GM21576 (cell line): ENCODE data around the gene AUTS2.

Experiments
- ATAC-seq: cut with Tn5 transposase; IDR thresholded peaks from one replicate; pipeline ENCODE4 v1.9.1; 2021; ENCODE audit warnings: mild to moderate bottlenecking, moderate library complexity; ENCODE audit not compliant: unreplicated experiment

The AUTS2 gene

DNA sequence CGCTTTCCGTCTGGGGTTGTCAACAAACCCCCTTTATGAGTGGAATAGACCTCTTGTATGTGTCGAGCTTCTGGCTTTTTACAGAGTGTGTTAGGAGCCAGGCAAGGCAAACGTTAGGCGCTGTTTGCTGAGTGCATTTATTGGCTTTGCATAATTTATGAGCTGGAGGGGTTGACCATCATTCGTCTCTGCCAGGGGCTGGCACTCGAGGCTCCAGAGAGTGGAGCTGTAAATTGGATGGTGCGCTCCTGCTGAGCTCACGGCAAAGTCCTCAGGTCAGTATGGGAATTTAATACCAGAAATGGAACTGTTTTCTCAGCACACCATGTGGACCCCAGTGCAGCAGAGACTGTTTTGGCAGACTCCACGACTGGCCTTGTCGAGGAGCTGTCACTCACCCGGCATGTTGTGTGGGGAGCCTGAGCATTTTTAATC, 834.3 kb downstream of the AUTS2 start:
- no peak for ATAC-seq

DNA sequence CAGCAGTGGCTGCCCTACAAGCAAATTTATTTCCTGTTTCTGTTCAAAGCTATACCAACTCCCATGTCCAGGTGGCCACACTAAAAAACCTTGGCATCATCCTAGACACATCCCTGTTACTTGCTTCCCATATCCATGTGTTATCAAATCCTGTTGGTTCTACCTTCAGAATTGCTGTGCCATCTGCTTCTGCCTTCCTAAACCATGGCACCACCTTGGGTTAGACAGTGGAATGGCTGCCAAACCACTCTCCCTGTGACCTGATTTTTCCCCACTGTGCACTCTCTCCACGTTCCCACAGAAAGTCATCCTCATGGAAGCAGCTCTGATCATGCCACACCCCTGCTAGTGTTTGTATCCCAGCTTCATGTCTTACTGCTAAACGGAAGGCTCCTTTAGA, 836.1 kb downstream of the AUTS2 start:
- ATAC-seq: no peak

DNA sequence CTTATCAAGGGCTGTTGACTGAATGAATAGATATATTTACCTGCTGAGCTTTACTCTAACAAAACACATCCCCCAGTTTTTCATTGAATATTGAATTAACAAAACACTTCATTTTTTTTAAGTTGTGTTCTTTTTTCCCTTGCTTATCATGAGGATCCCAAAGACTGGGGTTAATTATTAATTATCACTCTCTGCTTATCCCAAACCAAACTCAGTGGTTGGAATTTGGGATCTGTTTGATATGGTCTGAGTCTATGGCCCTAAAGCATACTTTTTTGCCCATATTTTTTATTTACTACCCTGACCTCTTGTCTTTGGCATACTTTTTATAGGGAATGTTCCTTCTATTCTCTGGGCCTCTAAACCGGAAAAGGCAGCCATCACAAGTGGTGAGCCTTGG, 836.5 kb downstream of the AUTS2 start:
- ATAC-seq: no peak

DNA sequence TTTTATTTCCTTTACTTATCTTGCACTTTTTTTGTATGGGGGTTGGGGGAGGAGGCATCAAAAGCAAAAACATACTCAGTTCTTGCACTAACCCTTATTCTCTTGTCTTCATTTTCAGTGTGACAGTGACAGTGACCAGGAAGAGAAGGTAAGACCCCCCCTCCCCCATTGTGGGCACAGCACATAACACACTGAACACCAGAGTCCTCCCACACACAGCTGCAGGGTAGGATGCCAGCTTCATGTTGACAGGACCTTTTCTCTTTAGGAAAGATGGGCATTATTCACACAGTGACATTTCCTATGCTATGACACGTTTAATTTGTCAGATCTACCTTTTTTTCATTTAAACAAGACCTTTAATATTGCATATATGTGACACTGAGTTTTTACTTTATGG, 837.4 kb downstream of the AUTS2 start:
- no peak for ATAC-seq

DNA sequence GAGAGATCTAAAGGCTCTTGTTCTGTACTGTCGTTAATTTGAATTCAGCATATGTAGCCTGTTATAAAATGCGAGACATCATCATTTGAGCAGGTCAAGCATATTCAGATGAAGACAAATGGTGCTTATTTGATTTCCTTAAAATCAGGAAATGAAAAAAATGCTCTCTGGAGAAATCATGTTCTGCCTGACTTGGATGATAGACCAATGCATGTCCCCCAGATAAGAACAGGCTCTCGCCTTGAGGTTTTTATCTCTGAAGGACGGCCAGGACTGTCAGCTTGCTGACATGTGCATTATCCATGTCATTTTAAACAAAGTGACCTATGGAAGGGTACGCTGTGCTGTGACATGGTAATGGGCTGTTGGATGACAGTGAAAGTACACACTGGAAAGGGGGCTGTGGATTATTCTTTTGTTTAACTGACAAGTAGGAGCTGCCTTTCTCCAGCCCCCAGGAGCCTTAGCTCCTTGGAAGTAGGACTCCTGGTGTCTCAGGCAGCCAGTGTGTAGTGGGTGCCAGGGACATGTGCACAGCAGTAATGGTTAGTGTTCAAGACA, 838.6 kb downstream of the AUTS2 start:
- ATAC-seq: no peak

DNA sequence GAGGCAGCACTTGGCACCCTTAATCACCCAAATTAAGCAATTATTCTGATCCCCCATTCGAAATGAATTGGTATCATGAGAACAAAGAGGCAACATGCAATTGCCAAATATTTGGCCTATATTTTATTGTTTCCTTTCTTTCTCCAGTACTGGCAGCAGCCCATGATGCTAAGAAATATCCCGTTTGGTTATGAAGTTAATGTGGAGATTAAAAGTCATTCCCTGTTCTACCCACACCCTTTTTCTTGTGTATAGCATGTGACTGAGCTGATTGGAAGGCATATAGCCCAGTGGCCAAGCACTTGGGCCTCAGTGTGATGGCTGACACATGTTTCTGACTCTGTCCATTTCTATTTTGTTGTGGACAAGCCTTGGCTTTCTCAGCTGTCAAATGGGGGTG, 841.4 kb downstream of the AUTS2 start:
- ATAC-seq: no peak

DNA sequence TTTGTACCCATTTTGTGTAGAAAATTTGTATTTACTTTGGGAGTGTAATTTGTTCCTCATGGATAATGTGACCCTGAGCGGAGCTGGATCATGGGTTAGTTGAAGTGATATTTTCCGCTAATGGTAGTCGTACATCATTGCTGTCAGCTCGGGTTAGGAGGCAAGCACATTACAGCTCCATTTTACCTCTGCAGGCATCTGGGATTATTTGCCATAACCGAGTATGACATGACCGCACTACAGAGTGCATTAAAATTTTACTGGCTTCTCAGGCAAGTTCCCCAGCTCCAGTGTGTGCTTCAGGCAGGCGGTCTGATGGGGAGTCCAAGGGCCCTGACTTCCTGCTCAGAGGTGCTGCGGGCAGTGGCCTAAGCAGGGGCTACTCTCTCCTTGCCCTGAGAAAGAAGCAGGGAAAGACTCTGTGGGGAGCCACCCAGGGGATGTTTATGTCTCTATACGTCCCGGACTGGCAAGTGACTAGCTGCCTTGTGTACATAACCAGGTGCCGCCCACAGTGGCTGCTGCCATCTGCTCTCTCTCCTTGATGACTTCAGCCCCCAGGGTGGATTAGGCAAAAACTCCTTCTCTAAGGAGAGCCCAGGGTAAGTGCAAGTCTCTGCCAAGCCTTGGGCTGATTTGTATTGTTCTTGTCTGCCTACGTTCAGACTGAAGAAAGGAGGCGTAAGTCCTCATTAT, 848.3 kb downstream of the AUTS2 start:
- no peak for ATAC-seq

DNA sequence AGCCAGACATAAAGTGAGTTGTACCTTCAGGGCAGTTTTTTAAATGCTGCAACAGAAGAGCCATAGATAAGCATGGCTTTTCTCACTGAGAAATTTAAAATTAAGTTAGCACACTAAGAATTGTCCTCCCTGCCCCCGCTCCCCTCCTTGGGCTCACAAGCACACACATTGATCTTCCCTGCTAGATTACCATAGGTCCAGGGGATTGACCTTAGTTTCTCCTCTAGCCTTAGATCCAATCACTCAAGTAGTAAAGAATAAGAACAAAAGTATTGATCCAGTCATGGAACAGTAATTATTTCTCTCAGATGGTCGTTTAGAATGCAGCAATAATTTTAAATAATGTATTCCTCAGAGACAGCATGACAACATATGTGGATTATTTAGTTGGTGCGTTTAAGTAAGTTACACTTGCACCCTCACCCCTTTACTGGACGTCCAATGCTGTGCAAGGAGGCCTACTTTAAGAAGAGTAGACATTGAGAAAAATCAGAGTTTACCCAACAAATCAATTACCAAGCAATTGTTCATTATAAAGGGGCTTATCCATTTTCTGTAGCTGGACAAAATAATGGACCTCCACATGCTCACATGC, 850.1 kb downstream of the AUTS2 start:
- ATAC-seq: no peak

DNA sequence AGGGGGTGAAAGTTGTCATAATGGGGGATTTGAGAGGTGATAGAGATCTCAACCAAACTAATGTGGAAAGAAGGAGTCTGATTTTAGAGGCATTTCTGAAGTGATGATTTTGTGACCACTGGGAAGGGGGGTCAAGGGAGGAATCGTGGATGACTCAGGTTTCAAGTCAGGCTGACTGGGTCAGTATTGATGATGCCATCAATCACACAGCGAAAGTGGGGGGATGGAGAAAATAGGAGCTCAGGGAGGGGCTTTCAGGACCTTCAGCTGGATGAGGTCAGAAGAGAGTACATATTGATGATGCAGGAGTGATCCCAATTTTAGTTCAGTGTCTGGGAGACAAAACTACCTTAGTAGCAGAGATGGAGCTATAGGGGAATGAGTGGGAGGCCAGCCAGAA, 852.5 kb downstream of the AUTS2 start:
- ATAC-seq: no peak

DNA sequence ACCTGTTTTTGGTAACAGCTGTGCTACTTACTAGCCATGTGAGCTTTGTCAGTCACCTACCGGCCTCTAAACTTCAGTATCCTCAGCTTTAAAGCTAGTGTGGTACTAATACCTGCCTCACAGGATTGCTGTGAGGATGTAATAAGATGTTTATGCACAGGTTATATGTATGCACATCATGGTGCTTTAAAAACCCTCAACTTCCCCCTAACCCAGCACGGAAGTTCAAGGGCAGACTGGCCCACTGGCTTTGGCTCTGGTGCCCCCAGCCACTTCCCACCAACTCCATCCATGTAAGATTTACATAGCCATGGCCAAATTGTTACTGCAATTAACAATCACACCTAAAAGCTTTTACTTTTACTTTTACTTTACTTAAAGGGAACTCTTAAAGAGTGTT, 857.6 kb downstream of the AUTS2 start:
- no peak for ATAC-seq

DNA sequence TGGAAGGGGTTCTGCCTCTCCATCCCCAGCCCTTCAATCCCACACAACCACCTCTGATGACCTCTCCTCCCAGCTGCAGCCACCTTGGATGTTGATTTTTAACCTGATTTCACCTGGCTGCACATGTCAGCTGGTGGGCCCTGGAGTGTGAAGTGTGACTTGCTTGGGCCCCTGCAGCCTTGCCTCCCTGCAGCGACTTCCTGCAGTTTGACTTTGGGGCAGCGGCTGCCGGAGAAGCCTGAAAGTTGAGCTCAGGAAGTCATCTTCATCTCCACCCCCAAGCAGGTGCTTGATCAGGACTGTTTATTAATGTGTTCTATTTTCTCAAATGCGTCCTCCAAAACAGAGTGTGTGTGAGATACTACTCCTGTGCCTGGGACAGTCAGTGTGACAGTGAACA, 858.4 kb downstream of the AUTS2 start:
- peak; percentile 66 for ATAC-seq

DNA sequence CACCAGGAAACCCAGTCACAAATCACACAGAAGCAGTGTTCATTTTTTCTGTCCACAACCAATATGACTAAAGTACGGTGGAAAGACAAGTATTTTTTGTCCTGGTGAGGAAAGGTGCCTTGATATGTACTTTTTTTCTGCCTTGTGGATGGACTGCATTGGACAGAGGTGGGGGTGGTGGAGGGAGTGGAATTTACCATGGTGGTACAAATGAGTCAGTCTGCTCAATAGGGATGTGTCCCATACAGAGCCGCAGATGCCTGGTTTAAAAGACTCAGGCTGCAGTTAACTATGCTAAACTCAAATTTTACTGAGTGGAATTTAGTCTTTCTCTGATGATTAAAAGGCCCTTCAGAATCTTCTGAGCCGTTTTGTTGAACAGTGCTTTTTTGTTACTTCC, 859.2 kb downstream of the AUTS2 start:
- ATAC-seq: no peak

DNA sequence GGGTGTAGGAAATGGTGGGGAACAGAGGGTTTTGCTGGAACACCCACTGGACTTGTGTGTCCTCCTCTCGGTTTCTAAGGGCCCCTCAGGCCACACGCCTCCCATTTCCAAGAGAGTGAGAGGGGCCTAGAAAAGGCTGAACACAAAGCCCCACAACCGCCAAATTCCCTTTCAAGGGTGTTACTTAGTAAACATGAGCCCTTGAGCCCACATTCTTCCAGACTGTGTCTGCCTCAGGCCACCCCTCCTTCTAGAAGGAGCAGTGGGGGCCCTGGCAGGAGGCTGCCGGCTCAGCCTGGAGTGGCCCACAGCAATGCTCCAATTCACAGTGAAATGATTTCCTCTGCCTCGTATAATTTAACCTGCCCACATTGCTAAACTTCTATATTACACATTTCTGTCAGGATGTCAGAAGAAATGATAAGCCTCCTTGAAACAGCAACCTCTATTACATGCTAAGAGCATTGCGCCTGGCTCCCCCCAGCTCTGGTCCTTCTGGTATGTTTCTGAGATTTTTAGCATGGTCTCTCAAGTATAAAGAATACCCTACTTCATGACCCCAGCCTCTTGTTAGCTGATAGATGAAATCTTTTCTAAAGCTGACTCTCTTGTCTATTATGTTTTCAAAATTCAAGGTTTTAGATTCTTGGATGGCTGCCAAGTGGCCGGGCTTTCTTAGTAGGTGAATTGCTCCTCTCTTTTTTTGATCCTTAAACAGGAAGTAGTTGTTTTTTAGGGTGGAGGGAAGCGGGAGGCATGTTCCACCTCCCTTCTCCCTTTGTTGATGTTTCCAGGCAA, 859.8 kb downstream of the AUTS2 start:
- no peak for ATAC-seq

DNA sequence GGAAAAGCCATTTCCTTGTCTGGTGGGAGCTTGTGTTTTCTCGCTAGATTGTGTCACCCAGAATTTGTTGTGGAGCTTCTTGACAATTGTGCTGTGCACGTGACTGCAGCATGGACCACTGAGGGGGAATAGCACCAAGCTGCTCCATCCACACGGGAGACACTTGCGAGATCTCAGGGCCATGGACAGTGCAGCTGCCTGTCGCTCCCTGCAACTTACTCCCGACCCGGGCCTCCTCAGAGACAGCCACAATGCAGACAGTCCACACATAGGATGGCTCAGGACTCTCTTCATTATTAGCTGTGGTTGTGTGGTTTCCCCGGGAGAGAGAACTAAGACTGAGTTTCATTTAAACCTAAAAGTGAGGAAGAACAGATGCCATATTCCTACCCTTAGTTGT, 860.5 kb downstream of the AUTS2 start:
- ATAC-seq: no peak

DNA sequence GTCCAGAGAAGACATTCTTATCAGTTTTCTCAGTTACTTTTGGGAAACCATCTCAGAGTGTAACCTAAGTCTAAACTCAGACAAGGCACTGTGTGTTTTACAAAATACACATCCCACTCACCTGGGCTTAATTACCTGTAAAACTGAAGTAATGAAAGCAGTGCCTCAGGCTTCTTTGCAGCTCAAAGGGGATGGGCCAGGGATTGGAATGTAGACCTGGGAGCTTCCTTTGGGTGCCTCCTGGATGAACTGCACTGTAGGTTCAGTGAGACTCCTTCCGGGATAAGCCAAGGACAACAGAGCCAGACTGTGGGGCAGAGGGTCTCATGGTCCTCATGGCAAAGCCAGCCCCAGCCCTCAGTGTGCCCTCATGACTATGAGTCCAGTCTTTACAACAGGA, 861.3 kb downstream of the AUTS2 start:
- ATAC-seq: no peak

DNA sequence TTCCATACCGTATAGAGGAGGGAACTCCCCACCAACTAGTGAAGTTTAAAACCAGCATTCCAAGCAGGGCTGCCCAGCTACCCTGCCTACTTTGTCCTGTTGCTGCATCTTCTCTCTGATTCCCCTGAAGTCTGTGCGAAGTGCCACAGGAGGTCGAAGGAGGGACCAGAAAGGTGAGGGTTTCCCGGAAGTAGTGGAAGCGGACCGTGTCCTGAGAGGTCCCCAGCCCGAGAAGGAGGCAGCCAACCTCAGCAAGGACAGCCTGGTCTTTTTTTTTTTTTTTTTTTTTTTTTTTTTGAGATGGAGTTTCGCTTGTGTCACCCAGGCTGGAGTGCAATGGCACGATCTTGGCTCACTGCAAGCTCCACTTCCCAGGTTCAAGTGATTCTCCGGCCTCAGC, 861.8 kb downstream of the AUTS2 start:
- ATAC-seq: no peak

DNA sequence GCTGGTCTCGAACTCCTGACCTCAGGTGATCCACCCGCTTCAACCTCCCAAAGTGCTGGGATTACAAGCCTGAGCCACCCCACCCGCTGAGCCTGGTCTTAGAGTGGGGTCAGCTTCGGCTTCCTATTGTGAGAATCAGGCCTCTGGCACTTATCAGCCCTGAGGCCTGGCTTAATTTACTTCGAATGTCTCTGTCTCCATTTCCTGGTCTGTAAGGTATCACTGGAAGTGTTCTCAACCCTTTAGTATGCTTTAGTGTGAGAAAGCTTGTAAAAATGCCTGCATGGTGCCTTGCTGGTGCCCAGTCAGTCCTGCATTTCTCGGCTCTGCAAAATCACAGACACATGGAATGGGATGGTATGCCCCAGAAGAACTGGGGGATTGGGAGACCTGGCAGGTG, 862.3 kb downstream of the AUTS2 start:
- ATAC-seq: no peak

DNA sequence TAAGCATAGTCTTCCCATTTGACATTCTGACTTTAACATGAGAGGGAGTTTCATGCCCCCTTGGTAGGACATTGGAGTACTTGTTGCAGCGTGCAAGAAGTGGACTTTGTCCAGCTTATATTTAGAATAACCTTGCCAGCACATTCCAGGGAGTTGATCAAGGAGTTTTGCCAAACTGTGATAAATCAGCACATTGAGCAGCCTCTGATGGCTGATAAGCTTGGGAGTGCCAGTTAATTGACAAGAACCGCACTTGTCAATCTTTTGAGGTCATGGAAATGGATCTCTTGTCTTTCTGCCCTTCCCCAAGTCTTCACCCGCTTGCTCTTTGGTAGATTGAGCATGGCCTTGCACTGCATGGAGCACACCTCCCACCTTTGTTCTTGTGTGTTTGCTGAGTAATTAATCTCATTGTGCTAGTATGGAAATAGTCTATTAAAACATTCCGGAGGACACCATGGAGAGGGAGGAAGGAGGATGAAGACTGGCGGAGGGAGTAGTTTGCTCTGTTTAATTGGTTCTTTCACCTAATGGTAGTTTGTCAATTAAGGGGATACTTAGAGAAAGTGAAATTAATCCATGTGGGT, 865.2 kb downstream of the AUTS2 start:
- ATAC-seq: no peak

DNA sequence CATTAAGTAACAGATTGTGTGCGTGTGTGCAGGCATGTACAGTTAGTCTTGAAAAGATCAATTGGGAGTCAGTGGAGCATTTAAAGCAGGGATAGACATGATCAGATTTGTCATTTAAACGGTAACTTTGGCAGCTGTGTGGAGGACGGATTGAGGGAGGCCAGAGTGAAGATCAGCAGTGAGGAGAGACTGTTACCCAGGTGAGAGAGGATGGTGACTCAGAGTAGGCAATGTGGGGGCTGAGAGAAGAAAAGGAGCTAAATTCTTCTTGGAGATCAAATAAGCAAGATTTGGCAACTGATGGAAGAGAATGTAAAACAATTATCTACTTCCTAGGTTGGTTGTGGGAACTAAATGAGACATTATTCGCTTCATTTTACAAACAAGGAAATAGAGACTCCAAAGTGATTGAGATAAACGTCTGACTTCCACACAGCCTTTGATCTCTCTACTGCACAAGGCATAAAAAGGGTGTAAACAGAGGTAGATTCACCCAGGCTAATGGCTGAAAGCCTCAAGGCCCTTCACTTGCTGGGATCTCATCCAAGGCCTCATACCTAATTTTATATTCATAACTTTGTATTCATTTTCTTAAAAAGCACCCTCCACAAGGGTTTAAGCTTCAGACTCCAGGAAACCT, 868.6 kb downstream of the AUTS2 start:
- no peak for ATAC-seq

DNA sequence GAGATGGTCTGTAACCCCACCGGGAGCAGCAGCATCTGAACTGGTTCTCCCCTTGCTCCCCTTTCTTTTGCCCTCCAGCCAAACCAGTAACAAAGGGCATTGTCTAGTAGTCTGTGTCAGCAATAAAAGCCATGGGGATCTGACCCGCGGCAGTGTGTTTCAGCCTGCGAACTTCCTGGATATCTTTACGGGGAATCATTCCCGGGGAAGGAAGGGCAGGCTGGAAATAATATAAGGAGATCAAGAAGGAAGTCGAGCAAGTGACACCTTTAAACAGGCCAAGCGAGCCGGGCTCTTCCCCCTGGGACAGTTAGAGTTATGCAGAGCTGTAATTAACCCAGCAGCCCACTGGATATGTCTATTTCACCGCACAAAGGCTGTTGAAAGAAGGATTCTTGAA, 872.5 kb downstream of the AUTS2 start:
- no peak for ATAC-seq

DNA sequence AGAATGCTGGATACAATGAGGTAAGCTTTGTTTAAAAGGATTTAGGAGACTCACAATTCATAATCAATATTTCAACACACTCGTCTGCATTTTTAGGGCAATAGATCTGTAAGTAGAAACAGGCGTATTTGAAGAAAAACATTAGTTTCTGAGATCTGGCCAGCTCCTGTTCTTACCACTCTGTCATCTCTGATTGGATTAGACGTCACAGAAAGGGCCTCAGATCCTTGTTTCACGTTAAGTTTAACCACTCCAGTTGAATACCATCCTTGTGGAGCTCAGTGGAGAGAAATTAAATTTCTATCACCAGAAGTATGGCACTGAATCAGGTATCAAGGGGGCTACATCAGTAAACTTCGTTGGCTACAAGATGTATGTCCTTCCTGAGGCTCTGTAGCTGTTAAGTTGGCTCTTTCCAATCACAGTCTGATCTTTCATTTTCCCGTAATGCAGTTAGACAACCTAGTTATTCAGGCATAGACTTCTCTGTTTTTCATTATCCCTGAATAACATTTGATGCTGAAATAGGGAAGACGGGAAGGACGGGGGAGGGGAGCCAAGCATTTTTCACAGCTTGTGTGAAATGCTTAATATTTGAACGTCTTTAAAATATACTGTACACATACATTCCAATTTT, 874.4 kb downstream of the AUTS2 start:
- ATAC-seq: no peak
